Measurements from ENCODE around the gene DPH2.

Gene DPH2

GRCh38 chr1:44012941-44013609 is 43.3 kb downstream of the DPH2 start:
- ATAC-seq (replicated peaks; ENCODE audit: extremely low read depth, poor library complexity, severe bottlenecking) (no peak), DNase-seq (ENCODE audit: low spot score in 2 of 2) (no peak)
- Mint-ChIP-seq H3K4me3 (no peak overlapping the region), H3K36me3 (ENCODE audit: insufficient read depth) (peaks cover 3% of the 10 kb centered on the region), H3K27ac (ENCODE audit: low read depth) (no peak overlapping the region), H3K9me3 (no peaks in the 10 kb centered on the region), H3K4me1 (no peaks in the 10 kb centered on the region), H3K27me3 (peaks cover 23% of the 10 kb centered on the region)

- no peak for ATAC-seq (replicated peaks; ENCODE audit: extremely low read depth, poor library complexity, severe bottlenecking)
- no peaks in the 10 kb centered on the region for H3K4me1 Mint-ChIP-seq
- H3K9me3 Mint-ChIP-seq: no peaks in the 10 kb centered on the region
- DNase-seq (ENCODE audit: low spot score in 2 of 2): no peak
- no peak overlapping the region for H3K27ac Mint-ChIP-seq (ENCODE audit: low read depth)
- no peak overlapping the region for H3K4me3 Mint-ChIP-seq
- peaks cover 3% of the 10 kb centered on the region for H3K36me3 Mint-ChIP-seq (ENCODE audit: insufficient read depth)
- peaks cover 23% of the 10 kb centered on the region for H3K27me3 Mint-ChIP-seq
Measured at GRCh38 chr1:44013949-44014348, 44.1 kb downstream of the DPH2 start.

- H3K27me3 Mint-ChIP-seq: peaks cover 23% of the 10 kb centered on the region
- H3K36me3 Mint-ChIP-seq (ENCODE audit: insufficient read depth): peaks cover 3% of the 10 kb centered on the region
- ATAC-seq (replicated peaks; ENCODE audit: extremely low read depth, poor library complexity, severe bottlenecking) (no peak), DNase-seq (ENCODE audit: low spot score in 2 of 2) (no peak)
- no peaks in the 10 kb centered on the region for H3K4me1 Mint-ChIP-seq
- no peak overlapping the region for H3K27ac Mint-ChIP-seq (ENCODE audit: low read depth)
- no peaks in the 10 kb centered on the region for H3K9me3 Mint-ChIP-seq
- H3K4me3 Mint-ChIP-seq: no peak overlapping the region
Measured at GRCh38 chr1:44014365-44015104, 44.7 kb downstream of the DPH2 start.

GRCh38 chr1:44015206-44015605 is 45.4 kb downstream of the DPH2 start:
- ATAC-seq (replicated peaks; ENCODE audit: extremely low read depth, poor library complexity, severe bottlenecking): no peak
- peaks cover 3% of the 10 kb centered on the region for H3K36me3 Mint-ChIP-seq (ENCODE audit: insufficient read depth)
- no peak for DNase-seq (ENCODE audit: low spot score in 2 of 2)
- peaks cover 23% of the 10 kb centered on the region for H3K27me3 Mint-ChIP-seq
- H3K4me1 Mint-ChIP-seq: no peaks in the 10 kb centered on the region
- no peaks in the 10 kb centered on the region for H3K9me3 Mint-ChIP-seq
- no peak overlapping the region for H3K27ac Mint-ChIP-seq (ENCODE audit: low read depth)
- no peak overlapping the region for H3K4me3 Mint-ChIP-seq

GRCh38 chr1:44016041-44016889 is 46.5 kb downstream of the DPH2 start:
- no peaks in the 10 kb centered on the region for H3K9me3 Mint-ChIP-seq
- no peaks in the 10 kb centered on the region for H3K4me1 Mint-ChIP-seq
- H3K36me3 Mint-ChIP-seq (ENCODE audit: insufficient read depth): peaks cover 3% of the 10 kb centered on the region
- H3K27me3 Mint-ChIP-seq: peaks cover 23% of the 10 kb centered on the region
- H3K27ac Mint-ChIP-seq (ENCODE audit: low read depth): no peak overlapping the region
- ATAC-seq (replicated peaks; ENCODE audit: extremely low read depth, poor library complexity, severe bottlenecking): no peak
- no peak for DNase-seq (ENCODE audit: low spot score in 2 of 2)
- no peak overlapping the region for H3K4me3 Mint-ChIP-seq

GRCh38 chr1:44016890-44017400 is 47.1 kb downstream of the DPH2 start:
- H3K4me3 Mint-ChIP-seq: no peak overlapping the region
- ATAC-seq (replicated peaks; ENCODE audit: extremely low read depth, poor library complexity, severe bottlenecking) (no peak), DNase-seq (ENCODE audit: low spot score in 2 of 2) (no peak)
- no peak overlapping the region for H3K27ac Mint-ChIP-seq (ENCODE audit: low read depth)
- H3K4me1 Mint-ChIP-seq: no peaks in the 10 kb centered on the region
- peaks cover 3% of the 10 kb centered on the region for H3K36me3 Mint-ChIP-seq (ENCODE audit: insufficient read depth)
- no peaks in the 10 kb centered on the region for H3K9me3 Mint-ChIP-seq
- peaks cover 23% of the 10 kb centered on the region for H3K27me3 Mint-ChIP-seq

- H3K4me1 Mint-ChIP-seq: no peaks in the 10 kb centered on the region
- no peak for DNase-seq (ENCODE audit: low spot score in 2 of 2)
- H3K4me3 Mint-ChIP-seq: no peak overlapping the region
- no peak for ATAC-seq (replicated peaks; ENCODE audit: extremely low read depth, poor library complexity, severe bottlenecking)
- H3K36me3 Mint-ChIP-seq (ENCODE audit: insufficient read depth): peaks cover 3% of the 10 kb centered on the region
- H3K27me3 Mint-ChIP-seq: peaks cover 13% of the 10 kb centered on the region
- no peak overlapping the region for H3K27ac Mint-ChIP-seq (ENCODE audit: low read depth)
- no peaks in the 10 kb centered on the region for H3K9me3 Mint-ChIP-seq
Measured at GRCh38 chr1:44019466-44019948, 49.7 kb downstream of the DPH2 start.

- Mint-ChIP-seq H3K36me3 (ENCODE audit: insufficient read depth) (peaks cover 3% of the 10 kb centered on the region), H3K27me3 (peaks cover 5% of the 10 kb centered on the region), H3K4me1 (no peaks in the 10 kb centered on the region), H3K9me3 (no peaks in the 10 kb centered on the region), H3K4me3 (no peak overlapping the region), H3K27ac (ENCODE audit: low read depth) (no peak overlapping the region)
- ATAC-seq (replicated peaks; ENCODE audit: extremely low read depth, poor library complexity, severe bottlenecking) (no peak), DNase-seq (ENCODE audit: low spot score in 2 of 2) (no peak)
Measured at GRCh38 chr1:44020464-44020863, 50.7 kb downstream of the DPH2 start.

- Mint-ChIP-seq H3K4me3 (no peak overlapping the region), H3K4me1 (no peaks in the 10 kb centered on the region), H3K27me3 (no peaks in the 10 kb centered on the region), H3K27ac (ENCODE audit: low read depth) (no peak overlapping the region), H3K9me3 (no peaks in the 10 kb centered on the region), H3K36me3 (ENCODE audit: insufficient read depth) (peaks cover 3% of the 10 kb centered on the region)
- DNase-seq (ENCODE audit: low spot score in 2 of 2): no peak
- ATAC-seq (replicated peaks; ENCODE audit: extremely low read depth, poor library complexity, severe bottlenecking): no peak
Measured at GRCh38 chr1:44021156-44021555, 51.3 kb downstream of the DPH2 start.

GRCh38 chr1:44021581-44022321 is 51.9 kb downstream of the DPH2 start:
- Mint-ChIP-seq H3K27me3 (no peaks in the 10 kb centered on the region), H3K27ac (ENCODE audit: low read depth) (no peak overlapping the region), H3K4me3 (no peak overlapping the region), H3K4me1 (no peaks in the 10 kb centered on the region), H3K36me3 (ENCODE audit: insufficient read depth) (peaks cover 3% of the 10 kb centered on the region), H3K9me3 (no peaks in the 10 kb centered on the region)
- ATAC-seq (replicated peaks; ENCODE audit: extremely low read depth, poor library complexity, severe bottlenecking): no peak
- no peak for DNase-seq (ENCODE audit: low spot score in 2 of 2)
